ENCODE results near the gene CRYBG2.

CRYBG2 gene

GRCh38 chr1:26368486-26368885 is 14.6 kb upstream of the CRYBG2 start:
- no peak for DNase-seq (ENCODE audit: low read depth in 3 of 3)

GRCh38 chr1:26368006-26368405 is 14.1 kb upstream of the CRYBG2 start:
- no peak for DNase-seq (ENCODE audit: low read depth in 3 of 3)

GRCh38 chr1:26367441-26367840 is 13.5 kb upstream of the CRYBG2 start:
- DNase-seq (ENCODE audit: low read depth in 3 of 3), result no peak

GRCh38 chr1:26364956-26365355 is 11.0 kb upstream of the CRYBG2 start:
- no peak for DNase-seq (ENCODE audit: low read depth in 3 of 3)

GRCh38 chr1:26363549-26364448 is 9.9 kb upstream of the CRYBG2 start:
- peak; percentile 75 to 85 (median 78) for DNase-seq (ENCODE audit: low read depth in 3 of 3)

GRCh38 chr1:26362331-26362730 is 8.4 kb upstream of the CRYBG2 start:
- no peak for DNase-seq (ENCODE audit: low read depth in 3 of 3)

- no peak for DNase-seq (ENCODE audit: low read depth in 3 of 3)
These were observed 7.7 kb upstream of the CRYBG2 start for GRCh38 chr1:26361605-26362122.

GRCh38 chr1:26360807-26361604 is 7.1 kb upstream of the CRYBG2 start:
- no peak for DNase-seq (ENCODE audit: low read depth in 3 of 3)

- DNase-seq (ENCODE audit: low read depth in 3 of 3), result peak in 1 of 3 donors; percentile 36
These were observed 6.3 kb upstream of the CRYBG2 start for GRCh38 chr1:26359981-26360806.

- peak; percentile 52 to 62 (median 59) for DNase-seq (ENCODE audit: low read depth in 3 of 3)
These were observed 4.8 kb upstream of the CRYBG2 start for GRCh38 chr1:26358411-26359384.

- no peak for DNase-seq (ENCODE audit: low read depth in 3 of 3)
These were observed 3.2 kb upstream of the CRYBG2 start for GRCh38 chr1:26357121-26357602.

- no peak for DNase-seq (ENCODE audit: low read depth in 3 of 3)
These were observed 2.2 kb upstream of the CRYBG2 start for GRCh38 chr1:26356106-26356505.

- DNase-seq (ENCODE audit: low read depth in 3 of 3), result no peak
These were observed 1.0 kb upstream of the CRYBG2 start for GRCh38 chr1:26354972-26355371.

GRCh38 chr1:26353210-26353859 is 595 bp downstream of the CRYBG2 start:
- DNase-seq (ENCODE audit: low read depth in 3 of 3), result no peak

GRCh38 chr1:26352338-26352679 is 1.6 kb downstream of the CRYBG2 start:
- no peak for DNase-seq (ENCODE audit: low read depth in 3 of 3)

GRCh38 chr1:26351590-26352337 is 2.2 kb downstream of the CRYBG2 start:
- no peak for DNase-seq (ENCODE audit: low read depth in 3 of 3)

GRCh38 chr1:26350701-26351589 is 3.0 kb downstream of the CRYBG2 start:
- DNase-seq (ENCODE audit: low read depth in 3 of 3), result no peak

- no peak for DNase-seq (ENCODE audit: low read depth in 3 of 3)
These were observed 3.6 kb downstream of the CRYBG2 start for GRCh38 chr1:26350343-26350700.
